Smooth muscle cell (in vitro differentiated cells): ENCODE data around the gene PPP2R2D. TPM values are rescaled to one million over a fixed set of nuclear protein-coding genes. Genes with fewer than 3 reads are reported as not detected.

Source experiments
- DNase-seq: peaks from one replicate; lab custom pipeline; 2025; ENCODE audit not compliant: unreplicated experiment; lab: John Stamatoyannopoulos, UW
- H2AFZ ChIP-seq: fragments of 200-600 bp; sonication (generic); 2 replicates; pipeline ENCODE4 v1.6.0; 2016; ENCODE audit warnings: antibody characterized with exemption, low read depth, mild to moderate bottlenecking
- H3F3A ChIP-seq: fragments of 200-600 bp; sonication (generic); 2 replicates; pipeline ENCODE4 v1.6.0; 2017; ENCODE audit warnings: antibody characterized with exemption, low read depth
- H3K27ac ChIP-seq: fragments of 200-600 bp; sonication (generic); 2 replicates; pipeline ENCODE4 v1.5.1; 2016; ENCODE audit warnings: low read depth, mild to moderate bottlenecking
- H3K27me3 ChIP-seq: fragments of 200-600 bp; sonication (generic); 2 replicates; pipeline ENCODE4 v1.6.1; 2016; ENCODE audit warnings: low read depth, mild to moderate bottlenecking
- H3K36me3 ChIP-seq: fragments of 200-600 bp; sonication (generic); 2 replicates; pipeline ENCODE4 v1.5.1; 2016; ENCODE audit warnings: low read depth
- H3K4me1 ChIP-seq: fragments of 200-600 bp; sonication (generic); 2 replicates; pipeline ENCODE4 v1.5.1; 2016; ENCODE audit warnings: low read depth
- H3K4me2 ChIP-seq: fragments of 200-600 bp; sonication (generic); 2 replicates; pipeline ENCODE4 v1.6.0; 2016; ENCODE audit warnings: mild to moderate bottlenecking
- H3K4me3 ChIP-seq: fragments of 200-600 bp; sonication (generic); 2 replicates; pipeline ENCODE4 v1.5.1; 2016; ENCODE audit warnings: mild to moderate bottlenecking
- H3K79me2 ChIP-seq: fragments of 200-600 bp; sonication (generic); 2 replicates; pipeline ENCODE4 v1.6.0; 2016; ENCODE audit warnings: low read depth, mild to moderate bottlenecking
- H3K9ac ChIP-seq: fragments of 200-600 bp; sonication (generic); 2 replicates; pipeline ENCODE4 v1.6.0; 2016; ENCODE audit warnings: low read depth
- H3K9me3 ChIP-seq: fragments of 200-600 bp; sonication (generic); replicated peaks from 2 replicates; pipeline ENCODE4 v1.5.1; 2016; ENCODE audit warnings: low read depth
- H4K20me1 ChIP-seq: fragments of 200-600 bp; sonication (generic); 2 replicates; pipeline ENCODE4 v1.6.0; 2016; ENCODE audit warnings: low read depth
- CTCF ChIP-seq: fragments of 200-600 bp; sonication (generic); IDR thresholded peaks from 2 replicates; pipeline ENCODE4 v1.5.1; 2017; ENCODE audit warnings: borderline replicate concordance, mild to moderate bottlenecking, antibody characterized with exemption; ENCODE audit not compliant: insufficient read depth, poor library complexity, severe bottlenecking
- WGBS: methylation state at CpG from one replicate; pipeline ENCODE4 v1.1.7; 2016; ENCODE audit warnings: low lambda C conversion rate; 5-methylcytosine and 5-hydroxymethylcytosine counted together
- polyA plus RNA-seq: library from polyadenylated mRNA; unstranded; fragments of >200 nt; fragmentation: Nextera tagmentation; extraction: Ambion mirVana; gene quantifications from 2 replicates; pipeline ENCODE4 v1.2.1, GENCODE V29; 2016
- total RNA-seq: library from RNA; depleted of rRNA; stranded (reverse); fragments of >200 nt; gene quantifications from 2 replicates; pipeline ENCODE4 v1.2.3, GENCODE V29; 2014

PPP2R2D gene
- total and polyA plus RNA-seq, 2 experiments from 2014 or later, result 22.5 to 27.1 TPM

- no peak for DNase-seq
- no peak overlapping the region for H2AFZ ChIP-seq
- no peaks in the 10 kb centered on the region for H3K4me1 ChIP-seq
- H3K27me3 ChIP-seq, result no peaks in the 10 kb centered on the region
- peaks cover 87% of the 10 kb centered on the region for H4K20me1 ChIP-seq
- H3K79me2 ChIP-seq, result peaks cover 12% of the 10 kb centered on the region
- H3K4me3 ChIP-seq, result no peak overlapping the region
- peaks cover 8% of the 10 kb centered on the region for H3F3A ChIP-seq
- TF ChIP-seq CTCF, result no peak
- H3K4me2 ChIP-seq, result no peak overlapping the region
- WGBS, result 100% methylated on average over 1 of the region's 1 CpG
- no peak overlapping the region for H3K9ac ChIP-seq
- H3K36me3 ChIP-seq, result peaks cover 1% of the 10 kb centered on the region
- no peaks in the 10 kb centered on the region for H3K9me3 ChIP-seq
- H3K27ac ChIP-seq, result no peak overlapping the region
These were observed 41.6 kb downstream of the PPP2R2D start for GRCh38 chr10:131942455-131942854.

- H3K27me3 ChIP-seq, result no peaks in the 10 kb centered on the region
- H3K4me1 ChIP-seq, result no peaks in the 10 kb centered on the region
- no peak overlapping the region for H3K9ac ChIP-seq
- TF ChIP-seq CTCF, result no peak
- 90% methylated on average over 11 of the region's 11 CpGs for WGBS
- peaks cover 4% of the 10 kb centered on the region for H3K36me3 ChIP-seq
- no peak overlapping the region for H3K4me3 ChIP-seq
- no peak overlapping the region for H2AFZ ChIP-seq
- H3K27ac ChIP-seq, result no peak overlapping the region
- H3K79me2 ChIP-seq, result peaks cover 6% of the 10 kb centered on the region
- peaks cover 9% of the 10 kb centered on the region for H3F3A ChIP-seq
- no peak overlapping the region for H3K4me2 ChIP-seq
- H3K9me3 ChIP-seq, result no peaks in the 10 kb centered on the region
- H4K20me1 ChIP-seq, result peaks cover 85% of the 10 kb centered on the region
- no peak for DNase-seq
These were observed 42.4 kb downstream of the PPP2R2D start for GRCh38 chr10:131943021-131943814.

- H2AFZ ChIP-seq, result no peak overlapping the region
- H3F3A ChIP-seq, result peaks cover 9% of the 10 kb centered on the region
- H4K20me1 ChIP-seq, result peaks cover 82% of the 10 kb centered on the region
- H3K36me3 ChIP-seq, result peaks cover 4% of the 10 kb centered on the region
- WGBS, result 74% methylated on average over 4 of the region's 4 CpGs
- H3K27me3 ChIP-seq, result no peaks in the 10 kb centered on the region
- no peak for TF ChIP-seq CTCF
- peak overlapping the region; percentile 40 for H3K4me2 ChIP-seq
- DNase-seq, result no peak
- peaks cover 6% of the 10 kb centered on the region for H3K79me2 ChIP-seq
- no peak overlapping the region for H3K4me3 ChIP-seq
- H3K4me1 ChIP-seq, result no peaks in the 10 kb centered on the region
- no peaks in the 10 kb centered on the region for H3K9me3 ChIP-seq
- peak overlapping the region; percentile 14 for H3K27ac ChIP-seq
- H3K9ac ChIP-seq, result no peak overlapping the region
These were observed 43.6 kb downstream of the PPP2R2D start for GRCh38 chr10:131944412-131944811.
